Anterior cingulate cortex (tissue), 58 donors: ENCODE measurements around the gene ZNF35.
"Not testable (repeated sequence)": the region's sequence is repeated elsewhere in the genome, so short reads cannot be mapped to it uniquely, and the experiment has no call there.

ENCODE experiments used
- DNase-seq, 58 donors: peaks; one replicate each; lab custom pipeline; 2025; lab: John Stamatoyannopoulos, UW

The ZNF35 gene

GRCh38 chr3:44648564-44649229, at the start of gene ZNF35:
Gene ZNF35 (plus strand): TSS chr3:44648732. CDS start chr3:44651068, 2,336 bp downstream.
- DNase-seq: peak; percentile 19 to 89 (median 75)

GRCh38 chr3:44601749-44602148, 46.8 kb upstream of the ZNF35 start:
- no peak for DNase-seq

GRCh38 chr3:44612678-44613077, 35.9 kb upstream of the ZNF35 start:
- no peak for DNase-seq

GRCh38 chr3:44624749-44625480, 23.6 kb upstream of the ZNF35 start, which contains the start of gene ZNF197:
Gene ZNF197 (plus strand): TSS chr3:44625036. CDS start chr3:44629155, 4,119 bp downstream.
- peak; percentile 40 to 90 (median 81) for DNase-seq

- no peak for DNase-seq
These were observed 19.8 kb upstream of the ZNF35 start for GRCh38 chr3:44628716-44629115.

- no peak for DNase-seq
These were observed 16.3 kb upstream of the ZNF35 start for GRCh38 chr3:44632193-44632592.

- DNase-seq: no peak
These were observed 6.2 kb upstream of the ZNF35 start for GRCh38 chr3:44642337-44642736.

GRCh38 chr3:44643024-44643423, 5.5 kb upstream of the ZNF35 start:
- DNase-seq: no peak

GRCh38 chr3:44647771-44648170, 761 bp upstream of the ZNF35 start:
- DNase-seq: no peak

GRCh38 chr3:44649709-44650108, 1.2 kb downstream of the ZNF35 start:
- DNase-seq: no peak

GRCh38 chr3:44654039-44654438, 5.5 kb downstream of the ZNF35 start:
- DNase-seq: peak in 1 of 58 donors; percentile 3

GRCh38 chr3:44659015-44659414, 10.5 kb downstream of the ZNF35 start:
- DNase-seq: no peak

- DNase-seq: no peak
These were observed 10.9 kb downstream of the ZNF35 start for GRCh38 chr3:44659434-44659833.

- no peak for DNase-seq
These were observed 12.7 kb downstream of the ZNF35 start for GRCh38 chr3:44661189-44661588.

GRCh38 chr3:44665173-44665572, 16.6 kb downstream of the ZNF35 start:
- no peak for DNase-seq

GRCh38 chr3:44666346-44666745, 17.8 kb downstream of the ZNF35 start:
- no peak for DNase-seq

- no peak for DNase-seq
These were observed 21.2 kb downstream of the ZNF35 start for GRCh38 chr3:44669760-44670159.

- not testable (repeated sequence) for DNase-seq
These were observed 24.9 kb downstream of the ZNF35 start for GRCh38 chr3:44673466-44673865.

- DNase-seq: no peak
These were observed 25.7 kb downstream of the ZNF35 start for GRCh38 chr3:44674211-44674610.

- DNase-seq: no peak
These were observed 30.1 kb downstream of the ZNF35 start for GRCh38 chr3:44678480-44679116.

- DNase-seq: no peak
These were observed 32.5 kb downstream of the ZNF35 start for GRCh38 chr3:44680921-44681455.
